LHCN-M2 (cell line): Measurements from ENCODE around the gene RIPK1. TPM values are rescaled to one million over a fixed set of nuclear protein-coding genes. Genes with fewer than 3 reads are reported as not detected.

Experiments used
- DNase-seq: peaks from one replicate; pipeline ENCODE4 v3.0.0-alpha.2; 2012; ENCODE audit warnings: low read depth
- total RNA-seq: library from RNA; depleted of rRNA; stranded (reverse); fragments of >200 nt; gene quantifications from 2 replicates; pipeline ENCODE4 v1.2.3, GENCODE V29; 2014; rRNA removed

Gene RIPK1
- total RNA-seq, 1 experiment from 2014 or later: 19.7 TPM

DNA sequence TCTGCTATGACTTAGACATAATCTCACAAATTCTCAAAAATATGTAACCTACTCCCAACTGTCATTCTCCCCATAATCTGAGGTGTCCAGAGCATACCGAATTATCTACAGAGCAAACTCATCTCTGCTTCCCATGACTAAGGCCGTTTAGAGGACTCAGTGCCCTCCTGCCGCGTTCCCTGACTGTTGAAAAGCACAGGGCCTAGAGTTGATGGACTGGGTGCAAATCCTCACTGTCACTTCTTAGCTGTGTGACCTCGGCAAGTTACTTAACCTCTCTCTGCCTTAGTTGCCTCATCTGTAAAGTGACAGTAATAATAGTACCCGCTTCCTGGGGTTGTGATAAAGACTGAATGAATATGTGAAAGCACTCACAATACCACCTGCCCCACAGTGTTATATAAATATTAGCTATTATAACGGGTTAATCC, 93.8 kb downstream of the RIPK1 start:
- no peak for DNase-seq

DNA sequence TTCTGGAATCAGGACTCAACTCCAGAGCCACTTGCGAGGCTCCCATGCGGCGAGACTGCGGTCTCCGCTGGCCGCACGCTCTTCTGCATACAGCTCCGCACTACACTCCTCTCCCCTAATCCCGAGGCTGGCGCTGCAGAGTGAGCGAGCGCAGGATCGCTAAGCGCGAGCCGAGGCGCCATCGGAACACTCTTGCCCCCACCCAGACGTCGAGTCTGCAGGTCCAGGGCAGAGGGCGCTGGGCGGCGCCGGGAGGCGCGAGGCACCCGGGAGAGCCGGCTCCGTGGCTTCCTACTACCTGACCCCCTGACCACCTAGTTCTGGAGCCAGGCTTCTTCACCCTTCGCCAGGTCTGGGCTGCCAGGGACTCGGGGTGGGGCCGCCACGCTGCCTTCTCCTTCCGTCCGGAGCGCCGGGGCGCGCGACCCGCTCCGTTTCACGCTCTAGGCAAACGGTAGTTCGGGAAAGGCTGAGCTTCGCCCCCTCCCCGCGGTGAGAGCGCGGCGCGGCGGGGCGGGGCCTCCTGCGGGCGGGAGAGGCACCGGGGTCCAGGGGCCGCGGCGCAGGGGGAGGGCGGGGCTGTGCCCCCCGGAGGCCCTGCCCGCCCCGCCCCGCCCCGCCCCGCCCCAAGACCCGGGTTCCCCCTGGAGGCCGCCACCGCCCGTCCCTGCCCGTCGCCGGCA, 94.4 kb downstream of the RIPK1 start:
- DNase-seq: peak; percentile 70

DNA sequence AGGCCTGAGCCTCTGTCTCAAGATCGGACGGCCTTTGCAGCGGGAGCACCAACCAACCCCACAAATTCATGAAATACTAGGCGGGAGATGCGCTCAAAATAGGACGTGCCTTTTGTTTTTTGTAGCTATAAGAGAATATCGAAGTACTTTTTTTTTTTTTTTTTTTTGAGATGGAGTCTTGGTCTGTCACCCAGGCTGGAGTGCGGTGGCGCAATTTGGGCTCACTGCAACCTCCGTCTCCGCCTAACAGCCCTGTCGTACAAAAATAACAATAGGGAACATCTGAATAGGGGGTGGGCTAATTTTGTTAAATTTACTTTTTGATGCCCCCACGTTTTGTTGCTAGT, 94.9 kb downstream of the RIPK1 start:
- no peak for DNase-seq

DNA sequence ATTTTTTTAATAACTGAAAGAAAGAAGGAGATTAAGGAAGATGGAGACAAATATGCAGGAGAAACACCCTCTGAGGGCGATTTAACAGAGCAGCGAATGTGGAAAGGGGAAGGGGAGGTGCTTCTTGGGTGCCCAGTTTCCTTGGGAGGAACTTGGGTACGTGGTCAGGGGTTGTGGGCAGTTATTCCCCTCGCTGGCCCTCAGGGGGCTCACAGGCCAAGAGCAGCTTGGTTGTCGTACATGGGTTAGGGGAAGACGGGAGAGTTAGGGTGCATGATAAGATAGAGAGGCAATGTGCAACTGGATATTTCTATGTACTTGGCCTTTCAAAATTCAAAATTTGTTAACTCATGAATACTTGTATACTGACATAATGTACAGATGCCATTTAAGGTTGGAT, 96.1 kb downstream of the RIPK1 start:
- no peak for DNase-seq

Other genes starting within 250 kb of the RIPK1 start
- 13.0 and 18.9 TPM in 2 replicates for gene SERPINB1, start 226.6 kb upstream of the RIPK1 start, total RNA-seq
- gene SERPINB9, start 165.2 kb upstream of the RIPK1 start, total RNA-seq: 1.7 and 3.2 TPM in 2 replicates
- 150 and 160 TPM in 2 replicates for gene SERPINB6, start 96.9 kb upstream of the RIPK1 start, total RNA-seq
- 28.8 and 30.1 TPM in 2 replicates for gene NQO2, start 68.6 kb upstream of the RIPK1 start, total RNA-seq
- 22.5 and 28.0 TPM in 2 replicates for gene BPHL, start 50.2 kb downstream of the RIPK1 start, total RNA-seq
- gene TUBB2A, start 89.0 kb downstream of the RIPK1 start, total RNA-seq: 197 TPM in 2 replicates
- 23.3 and 31.3 TPM in 2 replicates for gene TUBB2B, start 159.2 kb downstream of the RIPK1 start, total RNA-seq
- gene PSMG4, start 190.5 kb downstream of the RIPK1 start, total RNA-seq: 29.9 and 30.6 TPM in 2 replicates